Middle frontal gyrus (tissue), 1 donor: ENCODE data around the gene DCAF5.
"Not testable (repeated sequence)": the region's sequence is repeated elsewhere in the genome, so short reads cannot be mapped to it uniquely, and the experiment has no call there.

Source experiments
- DNase-seq: peaks from one replicate; pipeline ENCODE4 v3.0.0-alpha.2; 2015; ENCODE audit warnings: low spot score; ENCODE audit errors: extremely low spot score

DCAF5 gene

GRCh38 chr14:69073915-69074314, 79.0 kb downstream of the DCAF5 start:
- DNase-seq = no peak

- no peak for DNase-seq
These were observed 79.5 kb downstream of the DCAF5 start for GRCh38 chr14:69073429-69073828.

DNA sequence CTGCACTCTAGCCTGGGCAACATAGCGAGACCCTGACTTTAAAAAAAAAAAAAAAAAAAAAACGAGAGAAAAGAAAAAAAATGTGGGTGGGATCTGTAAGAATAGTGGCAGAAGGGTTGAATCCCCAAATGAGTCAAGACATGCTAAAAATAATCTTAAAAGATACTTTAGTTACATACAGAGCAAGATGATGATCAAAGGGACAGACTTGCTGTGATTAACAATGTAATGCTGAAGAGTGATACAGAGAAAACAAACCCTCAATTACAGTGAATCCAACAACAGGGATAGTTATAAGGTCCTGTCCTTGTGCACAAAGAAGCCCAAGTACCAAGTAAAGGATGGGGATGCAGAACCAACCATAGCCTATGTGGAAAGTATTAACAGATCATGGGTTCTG, 80.3 kb downstream of the DCAF5 start:
- no peak for DNase-seq

- DNase-seq = peak; percentile 27
These were observed 84.0 kb downstream of the DCAF5 start for GRCh38 chr14:69068744-69069421.

GRCh38 chr14:69066396-69067171, 86.3 kb downstream of the DCAF5 start:
- no peak for DNase-seq

- DNase-seq = not testable (repeated sequence)
These were observed 87.0 kb downstream of the DCAF5 start for GRCh38 chr14:69065934-69066333.

- no peak for DNase-seq
These were observed 88.3 kb downstream of the DCAF5 start for GRCh38 chr14:69064596-69064995.

DNA sequence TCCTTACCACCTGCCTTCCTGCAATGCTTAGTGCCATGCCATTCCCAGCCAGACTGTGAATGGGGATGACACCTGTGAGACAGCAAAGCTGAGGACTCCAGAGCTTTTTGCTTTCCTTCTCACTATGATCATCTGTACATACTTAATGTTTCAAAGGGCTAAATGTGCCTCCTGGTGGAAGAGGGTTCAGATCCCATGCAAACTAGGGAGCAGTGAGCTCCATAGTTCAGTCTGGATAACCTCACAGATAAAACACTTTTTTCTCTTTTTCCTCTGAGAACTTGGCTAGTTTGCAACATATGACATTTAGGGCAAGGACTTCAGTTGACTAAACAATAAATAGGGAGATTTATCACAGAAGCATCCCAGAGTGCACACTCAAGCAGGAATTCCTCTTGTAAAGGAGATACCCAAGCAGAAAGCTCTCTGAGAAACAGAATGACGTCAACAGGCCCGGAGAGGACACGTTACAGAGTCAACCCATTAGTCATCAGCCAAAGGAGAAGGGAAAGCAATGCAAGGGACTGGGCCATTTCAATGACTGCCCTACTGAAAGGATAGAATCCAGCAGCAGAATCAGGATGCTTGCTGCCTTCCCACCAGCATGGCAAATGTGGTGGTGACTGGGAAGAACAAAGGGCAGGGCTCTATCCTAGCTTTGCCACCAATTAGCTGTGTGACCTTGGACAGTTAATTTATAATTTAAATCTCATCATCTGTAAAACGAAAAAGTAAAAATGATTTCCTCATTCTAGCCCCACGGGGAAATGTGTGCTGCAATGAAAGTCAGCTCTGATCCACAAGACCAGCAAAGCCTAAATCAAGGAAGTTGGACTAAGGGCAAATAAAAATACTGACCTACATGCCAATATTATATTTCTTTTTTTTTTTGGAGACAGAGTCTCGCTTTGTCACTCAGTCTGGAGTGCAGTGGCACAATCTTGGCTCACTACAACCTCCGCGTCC, 93.0 kb downstream of the DCAF5 start:
- no peak for DNase-seq

DNA sequence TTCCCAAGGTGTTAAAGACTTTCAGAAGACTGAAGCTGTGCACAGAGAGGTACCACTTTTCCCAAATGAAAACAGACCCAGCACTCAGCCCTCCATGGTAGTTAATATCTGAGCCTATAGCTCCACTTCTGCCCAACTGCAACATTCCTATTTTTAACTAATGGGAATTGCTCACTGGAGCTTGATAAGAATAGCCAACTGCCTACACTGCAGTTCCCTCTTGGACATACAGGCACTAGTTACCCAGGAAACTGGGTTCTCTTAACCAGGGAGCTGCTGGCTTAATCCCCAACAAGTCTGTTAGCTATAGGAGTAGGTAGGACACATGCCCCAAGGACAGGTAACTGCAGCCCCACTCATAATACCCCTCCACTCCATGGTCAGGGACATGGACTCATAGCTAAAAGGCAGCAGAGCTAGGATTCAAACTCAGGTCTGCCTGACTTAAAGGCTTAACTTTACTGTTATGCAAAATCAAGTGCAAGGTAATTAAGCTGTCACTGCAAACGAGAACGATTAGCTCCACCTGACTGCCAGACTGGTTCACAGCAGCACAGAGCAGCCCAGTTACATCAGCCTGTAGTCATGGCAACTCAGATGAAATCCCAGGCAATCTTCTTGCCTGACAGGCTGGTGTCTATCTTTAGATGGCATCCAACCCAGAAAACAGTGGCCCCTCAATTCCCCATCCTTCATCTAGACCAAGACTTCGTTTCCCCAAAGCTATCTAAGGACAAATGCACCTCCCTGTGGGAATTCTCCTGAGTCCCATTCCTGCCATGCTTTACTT, 96.7 kb downstream of the DCAF5 start:
- DNase-seq = no peak

- no peak for DNase-seq
These were observed 97.8 kb downstream of the DCAF5 start for GRCh38 chr14:69055125-69055524.

DNA sequence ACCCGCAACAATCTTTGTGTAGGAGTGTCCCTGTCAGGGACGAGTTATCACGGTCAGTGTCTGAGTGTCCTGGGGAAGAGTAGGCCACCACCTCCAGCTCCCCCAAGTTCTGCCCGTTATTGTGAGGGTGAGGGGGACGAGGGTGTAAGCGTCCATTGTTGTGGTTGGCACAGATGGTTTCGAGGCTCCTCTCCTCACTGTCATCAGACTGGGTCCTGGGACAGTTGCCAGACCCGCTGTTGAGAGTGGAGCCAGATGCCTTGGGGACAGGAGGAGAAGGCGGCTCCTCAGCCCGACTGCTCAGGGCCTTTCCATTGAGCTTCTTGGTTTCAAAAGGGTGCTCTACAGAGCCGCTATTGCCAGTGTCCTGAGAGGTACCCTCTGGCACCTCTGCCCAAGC, 98.9 kb downstream of the DCAF5 start:
- no peak for DNase-seq

DNA sequence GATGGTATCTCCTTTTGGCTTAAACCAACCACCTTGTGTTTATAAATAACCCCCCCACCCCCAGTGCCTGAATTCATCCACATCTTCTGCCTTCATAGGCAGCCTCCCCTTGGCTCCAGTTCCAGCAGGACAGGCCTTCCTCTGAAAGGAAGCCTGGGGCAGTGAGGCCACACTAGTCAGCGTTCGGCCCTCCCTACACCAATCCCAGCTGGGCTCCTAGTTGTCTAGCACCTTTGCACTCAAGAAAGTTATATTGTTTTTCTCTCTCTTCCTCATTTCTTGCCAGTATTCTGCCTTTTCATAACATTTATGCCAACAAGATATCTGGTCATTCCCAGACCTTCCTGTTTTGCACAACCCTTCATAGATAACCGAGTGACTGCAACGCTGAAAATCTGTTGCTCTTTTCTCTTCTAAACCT, 100.7 kb downstream of the DCAF5 start:
- no peak for DNase-seq

- no peak for DNase-seq
These were observed 102.4 kb downstream of the DCAF5 start for GRCh38 chr14:69050240-69051184.

DNA sequence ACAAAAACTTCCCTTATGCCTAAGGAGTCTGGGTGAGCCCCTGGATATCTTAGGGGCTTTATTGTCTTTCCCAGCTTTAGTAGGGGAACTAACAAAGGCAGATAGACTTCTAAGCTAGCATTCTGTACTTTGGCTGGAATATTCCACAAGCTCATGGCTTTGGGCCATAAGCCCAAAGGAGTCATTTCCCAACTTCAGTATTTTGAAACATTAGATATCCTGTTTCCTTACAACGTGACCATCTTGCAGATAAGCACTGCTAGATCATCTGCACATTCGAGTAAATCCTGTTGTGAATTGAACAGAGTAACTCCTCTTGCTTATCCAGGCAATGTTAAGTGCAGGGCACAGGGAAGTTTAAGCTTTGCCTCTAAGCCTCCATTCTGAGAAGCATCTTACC, 103.2 kb downstream of the DCAF5 start:
- no peak for DNase-seq

DNA sequence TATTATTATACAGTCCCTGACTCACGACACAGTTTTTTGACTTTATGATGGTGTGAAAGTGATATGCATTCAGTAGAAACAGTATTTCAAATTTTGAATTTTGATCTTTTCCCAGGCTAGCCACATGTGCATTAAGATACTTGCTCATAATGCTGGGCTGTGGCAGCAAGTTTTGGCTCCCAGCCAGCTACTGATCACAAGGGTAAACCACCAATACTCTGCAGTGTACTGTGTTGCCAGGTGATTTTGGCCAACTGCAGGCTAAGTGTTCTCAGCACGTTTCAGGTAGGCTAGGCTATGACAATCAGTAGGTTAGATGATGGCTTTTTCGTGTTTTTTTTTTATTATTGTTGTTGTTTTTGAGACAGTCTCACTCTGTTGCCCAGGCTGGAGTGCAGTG, 104.5 kb downstream of the DCAF5 start:
- no peak for DNase-seq

DNA sequence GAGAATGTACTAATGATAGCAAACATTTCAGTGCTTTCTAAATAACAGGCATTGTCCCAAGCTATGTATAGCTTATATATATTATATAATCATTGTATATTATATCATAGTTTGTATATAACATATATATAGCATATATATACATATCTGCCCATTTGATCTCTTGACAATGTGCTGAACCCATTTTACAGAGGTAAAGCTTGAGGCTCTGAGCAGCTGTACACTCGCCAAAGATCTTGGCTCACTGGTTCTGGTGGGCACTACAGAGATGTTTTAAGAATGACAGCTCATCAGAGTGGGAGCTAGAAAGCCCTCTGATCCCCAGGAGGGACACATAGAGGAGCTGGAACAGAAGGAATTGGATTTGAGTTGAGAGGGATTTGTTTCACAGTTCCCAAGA, 105.7 kb downstream of the DCAF5 start:
- no peak for DNase-seq

DNA sequence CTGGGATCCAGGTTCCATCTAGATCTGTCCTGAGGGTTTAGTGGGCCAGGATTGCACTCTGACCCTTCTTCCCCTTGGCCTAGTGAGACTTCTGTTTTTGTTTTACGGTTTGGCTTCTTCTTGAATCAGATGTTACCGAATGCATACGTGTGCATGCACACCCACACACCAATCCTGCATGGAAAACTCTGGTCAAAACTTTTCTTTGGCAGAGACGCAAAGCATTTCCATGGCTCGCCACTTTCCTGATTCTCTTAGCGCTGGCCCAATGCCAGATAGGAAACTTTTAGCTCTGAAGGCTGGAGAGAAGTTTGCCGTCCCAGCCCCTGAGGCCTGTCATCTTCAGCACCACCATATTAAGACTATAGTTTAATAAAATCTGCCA, 106.5 kb downstream of the DCAF5 start:
- no peak for DNase-seq

- DNase-seq = no peak
These were observed 107.0 kb downstream of the DCAF5 start for GRCh38 chr14:69045857-69046475.

DNA sequence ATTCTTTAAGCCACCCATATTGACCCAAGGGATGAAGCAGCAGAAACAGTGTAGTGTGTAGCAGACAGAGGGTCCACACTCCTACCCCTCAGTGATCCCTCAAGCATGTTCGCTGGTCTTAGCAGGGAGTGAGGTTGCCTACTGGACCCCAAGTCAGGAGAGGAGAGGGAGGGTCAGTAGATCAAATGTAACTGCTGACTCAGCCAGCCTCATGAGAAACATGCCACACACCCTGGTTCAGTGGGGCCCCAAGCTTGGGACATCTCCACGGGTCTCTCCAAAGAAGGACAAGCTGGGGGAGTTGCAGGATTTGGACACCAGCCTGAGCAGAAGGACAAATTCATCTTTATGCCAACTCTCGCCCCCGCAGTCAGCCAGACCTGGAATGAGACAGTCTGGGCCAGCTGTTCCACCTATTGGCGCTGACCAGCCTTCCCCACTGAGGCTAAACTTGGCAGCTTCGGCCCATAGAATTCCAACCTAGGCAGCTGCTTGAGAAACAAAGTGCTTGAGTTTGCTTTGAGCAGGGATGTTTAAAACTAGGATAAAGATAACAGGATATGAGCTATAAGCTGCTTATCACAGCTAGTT, 107.9 kb downstream of the DCAF5 start:
- peak; percentile 53 for DNase-seq
